Measurements from ENCODE around the gene TOM1.

The TOM1 gene

DNA sequence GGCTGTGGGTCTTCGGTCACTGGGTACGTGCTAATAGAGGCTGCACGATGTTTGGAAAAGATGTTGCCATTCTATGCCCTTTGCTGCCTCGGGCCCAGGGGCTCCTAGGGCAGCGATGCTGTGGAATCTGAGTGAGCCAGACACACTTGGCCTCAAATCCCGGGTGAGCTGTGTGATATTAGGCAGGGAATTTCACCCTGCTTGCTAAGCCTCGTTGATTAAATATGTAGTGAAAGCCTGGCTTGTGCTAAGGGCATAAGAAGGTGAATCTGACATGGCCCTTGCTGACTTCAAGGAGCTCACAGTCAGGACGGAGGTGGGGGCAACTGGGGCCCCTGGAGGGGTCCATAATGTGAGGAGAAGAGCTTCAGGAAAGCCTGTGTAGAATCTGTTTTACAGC, 75.8 kb downstream of the TOM1 start:
- Histone ChIP-seq H3K27me3 (ENCODE audit: insufficient read depth, low read length) (no peaks in the 10 kb centered on the region), H3K4me3 (ENCODE audit: low read depth, low read length) (no peak overlapping the region), H3K36me3 (ENCODE audit: insufficient read depth, low read length) (no peaks in the 10 kb centered on the region), H3K27ac (ENCODE audit: low read depth, low read length) (no peak overlapping the region), H3K79me2 (ENCODE audit: control insufficient read depth, insufficient read depth, low read length, unreplicated experiment) (no peaks in the 10 kb centered on the region), H3K4me1 (ENCODE audit: control insufficient read depth, insufficient read depth, low read length, unreplicated experiment) (peaks cover 38% of the 10 kb centered on the region), H2AFZ (ENCODE audit: low read length, unreplicated experiment) (no peak overlapping the region)

GRCh38 chr22:35376728-35377472, 77.2 kb downstream of the TOM1 start:
- Histone ChIP-seq H3K27me3 (ENCODE audit: insufficient read depth, low read length) (no peaks in the 10 kb centered on the region), H3K27ac (ENCODE audit: low read depth, low read length) (peak overlapping the region; percentile 82), H3K79me2 (ENCODE audit: control insufficient read depth, insufficient read depth, low read length, unreplicated experiment) (peaks cover 9% of the 10 kb centered on the region), H3K4me1 (ENCODE audit: control insufficient read depth, insufficient read depth, low read length, unreplicated experiment) (peaks cover 39% of the 10 kb centered on the region), H3K4me3 (ENCODE audit: low read depth, low read length) (no peak overlapping the region), H2AFZ (ENCODE audit: low read length, unreplicated experiment) (peak overlapping the region; percentile 75), H3K36me3 (ENCODE audit: insufficient read depth, low read length) (no peaks in the 10 kb centered on the region)

- peaks cover 11% of the 10 kb centered on the region for H3K79me2 ChIP-seq (ENCODE audit: control insufficient read depth, insufficient read depth, low read length, unreplicated experiment)
- H3K4me3 ChIP-seq (ENCODE audit: low read depth, low read length), result no peak overlapping the region
- peaks cover 36% of the 10 kb centered on the region for H3K4me1 ChIP-seq (ENCODE audit: control insufficient read depth, insufficient read depth, low read length, unreplicated experiment)
- peak overlapping the region; percentile 82 for H3K27ac ChIP-seq (ENCODE audit: low read depth, low read length)
- no peak overlapping the region for H2AFZ ChIP-seq (ENCODE audit: low read length, unreplicated experiment)
- no peaks in the 10 kb centered on the region for H3K27me3 ChIP-seq (ENCODE audit: insufficient read depth, low read length)
- no peaks in the 10 kb centered on the region for H3K36me3 ChIP-seq (ENCODE audit: insufficient read depth, low read length)
Observed at GRCh38 chr22:35377735-35378134, 78.0 kb downstream of the TOM1 start.

DNA sequence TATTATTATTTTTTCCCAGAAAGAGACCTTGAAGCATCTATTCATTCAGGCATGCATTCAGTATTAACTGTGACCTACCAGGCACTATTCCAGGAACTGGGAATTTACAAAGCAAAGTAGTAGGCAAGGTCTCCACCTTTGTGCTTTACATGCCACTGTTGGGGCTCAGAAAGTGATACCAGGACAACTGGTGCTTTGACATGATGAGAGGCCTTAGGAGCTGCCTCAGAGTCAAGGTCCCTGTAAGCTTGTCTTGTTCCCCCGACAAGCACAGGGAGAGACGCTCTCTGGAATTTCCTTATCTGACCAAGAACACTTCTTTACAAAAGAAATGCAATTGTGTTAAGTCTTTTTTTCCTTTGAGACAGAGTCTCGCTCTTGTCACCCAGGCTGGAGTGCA, 78.9 kb downstream of the TOM1 start:
- no peak overlapping the region for H2AFZ ChIP-seq (ENCODE audit: low read length, unreplicated experiment)
- peaks cover 19% of the 10 kb centered on the region for H3K79me2 ChIP-seq (ENCODE audit: control insufficient read depth, insufficient read depth, low read length, unreplicated experiment)
- peaks cover 44% of the 10 kb centered on the region for H3K4me1 ChIP-seq (ENCODE audit: control insufficient read depth, insufficient read depth, low read length, unreplicated experiment)
- H3K27me3 ChIP-seq (ENCODE audit: insufficient read depth, low read length), result no peaks in the 10 kb centered on the region
- no peak overlapping the region for H3K4me3 ChIP-seq (ENCODE audit: low read depth, low read length)
- H3K27ac ChIP-seq (ENCODE audit: low read depth, low read length), result no peak overlapping the region
- peaks cover 6% of the 10 kb centered on the region; the same call in 1 of the 2 replicates for H3K36me3 ChIP-seq (ENCODE audit: insufficient read depth, low read length)

GRCh38 chr22:35379146-35379993, 79.7 kb downstream of the TOM1 start:
- Histone ChIP-seq H3K79me2 (ENCODE audit: control insufficient read depth, insufficient read depth, low read length, unreplicated experiment) (peaks cover 20% of the 10 kb centered on the region), H3K4me3 (ENCODE audit: low read depth, low read length) (no peak overlapping the region), H3K4me1 (ENCODE audit: control insufficient read depth, insufficient read depth, low read length, unreplicated experiment) (peaks cover 44% of the 10 kb centered on the region), H3K27ac (ENCODE audit: low read depth, low read length) (no peak overlapping the region), H2AFZ (ENCODE audit: low read length, unreplicated experiment) (no peak overlapping the region), H3K36me3 (ENCODE audit: insufficient read depth, low read length) (peaks cover 8% of the 10 kb centered on the region; the same call in 1 of the 2 replicates), H3K27me3 (ENCODE audit: insufficient read depth, low read length) (no peaks in the 10 kb centered on the region)

DNA sequence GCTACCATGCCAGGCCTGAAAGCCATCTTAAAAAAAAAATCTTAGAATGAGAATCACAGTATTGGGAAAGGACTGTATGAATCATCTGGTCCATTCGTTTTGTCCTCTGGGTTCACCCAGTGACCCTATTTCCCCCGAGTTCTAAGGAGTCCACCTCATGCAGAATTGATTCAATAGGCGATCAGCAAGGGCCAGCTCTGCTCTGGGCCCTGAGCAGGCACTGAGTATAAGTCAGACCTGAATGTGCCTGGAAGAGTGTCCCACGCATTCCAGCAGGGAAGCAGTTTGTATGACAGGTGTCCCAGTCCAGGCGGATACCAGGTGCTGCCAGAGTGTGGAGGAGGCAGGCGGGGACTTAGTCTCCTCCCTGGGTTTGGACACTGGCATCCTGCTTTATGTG, 80.3 kb downstream of the TOM1 start:
- Histone ChIP-seq H3K79me2 (ENCODE audit: control insufficient read depth, insufficient read depth, low read length, unreplicated experiment) (peaks cover 20% of the 10 kb centered on the region), H3K4me3 (ENCODE audit: low read depth, low read length) (0 out of 2 replicates have a peak overlapping the region, but pooled peaks have one; percentile 97), H3K36me3 (ENCODE audit: insufficient read depth, low read length) (peaks cover 8% of the 10 kb centered on the region; the same call in 1 of the 2 replicates), H3K27ac (ENCODE audit: low read depth, low read length) (peak overlapping the region; percentile 68; the same call in 1 of the 2 replicates), H3K27me3 (ENCODE audit: insufficient read depth, low read length) (no peaks in the 10 kb centered on the region), H3K4me1 (ENCODE audit: control insufficient read depth, insufficient read depth, low read length, unreplicated experiment) (peaks cover 44% of the 10 kb centered on the region), H2AFZ (ENCODE audit: low read length, unreplicated experiment) (no peak overlapping the region)

DNA sequence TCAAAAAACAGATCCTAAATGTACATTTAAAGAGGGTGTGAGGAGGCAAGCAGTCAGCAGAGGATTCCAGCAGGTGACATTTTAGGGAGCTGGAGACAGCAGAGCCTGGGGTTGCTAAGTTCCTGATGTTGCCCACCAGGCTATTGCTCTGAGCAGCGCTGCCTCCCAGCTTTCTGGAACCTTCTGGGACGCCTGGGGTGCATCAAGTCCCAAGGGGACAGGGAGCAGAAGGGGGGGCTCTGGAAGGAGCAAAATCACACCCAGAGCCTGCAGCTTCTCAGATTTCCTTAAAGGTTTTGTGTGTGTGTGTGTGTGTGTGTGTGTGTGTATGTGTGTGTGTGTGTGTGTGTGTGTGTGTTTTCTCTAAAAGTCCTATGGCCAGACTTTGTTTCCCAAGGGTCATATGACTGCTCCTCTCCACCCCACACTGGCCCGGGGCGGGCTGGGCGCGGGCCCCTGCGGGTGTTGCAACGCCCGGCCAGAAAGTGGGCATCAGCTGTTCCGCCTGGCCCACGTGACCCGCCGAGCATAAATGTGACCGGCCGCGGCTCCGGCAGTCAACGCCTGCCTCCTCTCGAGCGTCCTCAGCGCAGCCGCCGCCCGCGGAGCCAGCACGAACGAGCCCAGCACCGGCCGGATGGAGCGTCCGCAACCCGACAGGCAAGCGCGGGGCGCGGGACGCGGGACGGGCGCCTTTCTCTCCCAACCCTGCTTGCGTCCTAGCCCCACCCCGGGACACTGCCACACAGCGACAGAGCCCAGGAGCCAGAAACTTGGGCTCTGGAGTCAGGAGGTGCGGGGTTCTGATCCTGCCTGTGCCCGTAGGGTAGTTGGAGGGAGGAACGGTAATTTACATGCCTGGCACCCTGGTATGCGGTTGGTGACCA, 81.1 kb downstream of the TOM1 start, which contains the start of gene HMOX1:
Gene HMOX1, plus strand, starts transcription at position 560 of the 887 bp plus-strand sequence. Its CDS starts 78 bp downstream, at position 638.
- peak within 1 kb of the TSS; percentile 97 for H3K4me3 ChIP-seq (ENCODE audit: low read depth, low read length)
- H2AFZ ChIP-seq (ENCODE audit: low read length, unreplicated experiment), result peak within 1 kb of the TSS; percentile 89
- H3K27me3 ChIP-seq (ENCODE audit: insufficient read depth, low read length), result no peaks in the 10 kb centered on the region
- peaks cover 22% of the 10 kb centered on the region for H3K79me2 ChIP-seq (ENCODE audit: control insufficient read depth, insufficient read depth, low read length, unreplicated experiment)
- peaks cover 8% of the 10 kb centered on the region; the same call in 1 of the 2 replicates for H3K36me3 ChIP-seq (ENCODE audit: insufficient read depth, low read length)
- peak within 1 kb of the TSS; percentile 68 for H3K27ac ChIP-seq (ENCODE audit: low read depth, low read length)
- H3K4me1 ChIP-seq (ENCODE audit: control insufficient read depth, insufficient read depth, low read length, unreplicated experiment), result peaks cover 37% of the 10 kb centered on the region

DNA sequence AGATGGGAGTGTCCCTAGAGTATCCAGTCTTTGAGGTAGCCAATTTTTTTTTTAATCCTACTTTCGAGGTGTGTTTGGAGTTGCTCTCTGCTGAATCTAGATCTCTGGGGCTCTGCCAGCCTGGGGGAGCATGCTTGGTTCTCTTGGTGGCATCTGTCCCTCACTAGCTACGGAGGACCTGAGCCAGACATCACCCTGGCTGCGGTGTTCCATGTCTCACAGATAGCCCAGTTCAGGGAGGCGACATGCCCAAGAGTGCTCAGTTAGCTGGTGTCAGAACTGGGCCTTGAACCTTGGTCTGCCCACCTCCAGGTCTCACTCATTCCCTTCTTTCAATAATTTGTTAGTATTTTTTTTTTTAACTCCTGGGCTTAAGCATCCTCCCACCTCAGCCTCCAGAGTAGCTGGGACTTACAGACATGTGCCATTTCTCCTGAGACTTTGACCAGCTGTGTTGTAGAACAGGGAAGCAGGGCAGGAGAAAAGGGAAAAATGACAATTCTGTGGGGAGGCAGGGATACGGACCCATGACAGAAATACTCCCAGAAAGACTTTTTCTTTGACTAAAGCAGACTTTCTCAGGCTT, 81.8 kb downstream of the TOM1 start:
- peaks cover 22% of the 10 kb centered on the region for H3K79me2 ChIP-seq (ENCODE audit: control insufficient read depth, insufficient read depth, low read length, unreplicated experiment)
- H3K36me3 ChIP-seq (ENCODE audit: insufficient read depth, low read length), result peaks cover 8% of the 10 kb centered on the region; the same call in 1 of the 2 replicates
- peaks cover 35% of the 10 kb centered on the region for H3K4me1 ChIP-seq (ENCODE audit: control insufficient read depth, insufficient read depth, low read length, unreplicated experiment)
- H3K27me3 ChIP-seq (ENCODE audit: insufficient read depth, low read length), result no peaks in the 10 kb centered on the region
- peak overlapping the region; percentile 68 for H3K27ac ChIP-seq (ENCODE audit: low read depth, low read length)
- peak overlapping the region; percentile 97 for H3K4me3 ChIP-seq (ENCODE audit: low read depth, low read length)
- peak overlapping the region; percentile 89 for H2AFZ ChIP-seq (ENCODE audit: low read length, unreplicated experiment)

DNA sequence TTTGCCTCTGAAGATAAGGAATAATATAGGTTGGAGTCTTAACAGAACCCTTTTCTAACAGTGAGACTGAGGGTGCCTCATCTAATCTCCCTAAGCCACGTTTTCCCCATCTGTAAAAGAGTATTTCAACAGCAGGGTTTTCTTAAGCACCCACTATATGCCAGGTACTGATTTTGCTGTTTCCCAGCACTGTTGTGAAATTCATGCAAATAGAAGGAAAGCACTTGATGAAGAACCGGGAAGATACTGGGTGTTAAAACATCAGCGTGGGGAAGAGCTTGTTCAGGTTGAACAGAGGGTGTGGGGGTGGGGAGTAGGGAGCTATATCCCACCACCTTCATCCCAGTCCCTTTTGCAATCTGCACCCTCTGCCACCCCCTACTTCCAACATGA, 84.0 kb downstream of the TOM1 start:
- Histone ChIP-seq H3K79me2 (ENCODE audit: control insufficient read depth, insufficient read depth, low read length, unreplicated experiment) (peaks cover 22% of the 10 kb centered on the region), H3K4me3 (ENCODE audit: low read depth, low read length) (peak overlapping the region; percentile 51), H3K4me1 (ENCODE audit: control insufficient read depth, insufficient read depth, low read length, unreplicated experiment) (peaks cover 19% of the 10 kb centered on the region), H3K36me3 (ENCODE audit: insufficient read depth, low read length) (peaks cover 8% of the 10 kb centered on the region; the same call in 1 of the 2 replicates), H3K27ac (ENCODE audit: low read depth, low read length) (no peak overlapping the region), H3K27me3 (ENCODE audit: insufficient read depth, low read length) (no peaks in the 10 kb centered on the region), H2AFZ (ENCODE audit: low read length, unreplicated experiment) (no peak overlapping the region)
